ENCODE data around the gene COG7.
"Not testable (repeated sequence)": the region's sequence is repeated elsewhere in the genome, so short reads cannot be mapped to it uniquely, and the experiment has no call there.

The COG7 gene

GRCh38 chr16:23476289-23476688 lies 23.3 kb upstream of the COG7 start:
- in situ Hi-C loops (cut with MboI; ENCODE audit: low sequenced_read_pairs), result no loop called here

GRCh38 chr16:23469814-23470213 lies 16.8 kb upstream of the COG7 start:
- in situ Hi-C loops (cut with MboI; ENCODE audit: low sequenced_read_pairs), result no loop called here

- in situ Hi-C loops (cut with MboI; ENCODE audit: low sequenced_read_pairs), result no loop called here
Observed at GRCh38 chr16:23466162-23466885, 13.3 kb upstream of the COG7 start.

- in situ Hi-C loops (cut with MboI; ENCODE audit: low sequenced_read_pairs), result no loop called here
Observed at GRCh38 chr16:23465179-23465578, 12.2 kb upstream of the COG7 start.

- in situ Hi-C loops (cut with MboI; ENCODE audit: low sequenced_read_pairs), result no loop called here
Observed at GRCh38 chr16:23464196-23464595, 11.2 kb upstream of the COG7 start.

- in situ Hi-C loops (cut with MboI; ENCODE audit: low sequenced_read_pairs), result not testable (repeated sequence)
Observed at GRCh38 chr16:23462994-23463393, 10.0 kb upstream of the COG7 start.

- in situ Hi-C loops (cut with MboI; ENCODE audit: low sequenced_read_pairs), result no loop called here
Observed at GRCh38 chr16:23453338-23454052, 506 bp upstream of the COG7 start.

- in situ Hi-C loops (cut with MboI; ENCODE audit: low sequenced_read_pairs), result no loop called here
Observed at GRCh38 chr16:23452221-23452571, 793 bp downstream of the COG7 start.

- in situ Hi-C loops (cut with MboI; ENCODE audit: low sequenced_read_pairs), result no loop called here
Observed at GRCh38 chr16:23448392-23448791, 4.6 kb downstream of the COG7 start.

GRCh38 chr16:23437542-23437941 lies 15.4 kb downstream of the COG7 start:
- in situ Hi-C loops (cut with MboI; ENCODE audit: low sequenced_read_pairs), result not testable (repeated sequence)

GRCh38 chr16:23436951-23437350 lies 16.0 kb downstream of the COG7 start:
- in situ Hi-C loops (cut with MboI; ENCODE audit: low sequenced_read_pairs), result no loop called here

GRCh38 chr16:23435500-23435899 lies 17.5 kb downstream of the COG7 start:
- in situ Hi-C loops (cut with MboI; ENCODE audit: low sequenced_read_pairs), result no loop called here

- in situ Hi-C loops (cut with MboI; ENCODE audit: low sequenced_read_pairs), result no loop called here
Observed at GRCh38 chr16:23434380-23434779, 18.6 kb downstream of the COG7 start.

GRCh38 chr16:23433261-23433920 lies 19.6 kb downstream of the COG7 start:
- in situ Hi-C loops (cut with MboI; ENCODE audit: low sequenced_read_pairs), result no loop called here

- in situ Hi-C loops (cut with MboI; ENCODE audit: low sequenced_read_pairs), result no loop called here
Observed at GRCh38 chr16:23432176-23433128, 20.5 kb downstream of the COG7 start.

- in situ Hi-C loops (cut with MboI; ENCODE audit: low sequenced_read_pairs), result no loop called here
Observed at GRCh38 chr16:23428351-23428750, 24.6 kb downstream of the COG7 start.

GRCh38 chr16:23424292-23424958 lies 28.6 kb downstream of the COG7 start:
- in situ Hi-C loops (cut with MboI; ENCODE audit: low sequenced_read_pairs), result no loop called here

GRCh38 chr16:23423496-23424049 lies 29.4 kb downstream of the COG7 start:
- in situ Hi-C loops (cut with MboI; ENCODE audit: low sequenced_read_pairs), result no loop called here

- in situ Hi-C loops (cut with MboI; ENCODE audit: low sequenced_read_pairs), result no loop called here
Observed at GRCh38 chr16:23420011-23420410, 33.0 kb downstream of the COG7 start.

- in situ Hi-C loops (cut with MboI; ENCODE audit: low sequenced_read_pairs), result no loop called here
Observed at GRCh38 chr16:23416816-23417215, 36.2 kb downstream of the COG7 start.
